IMR-90 (cell line): ENCODE results near the gene ACP2. TPM values are rescaled to one million over a fixed set of nuclear protein-coding genes. Genes with fewer than 3 reads are reported as not detected.

Source experiments
- ATAC-seq: fragments of 200-7000 bp; cut with Tn5 transposase; 2 replicates; pipeline ENCODE4 v1.9.1; 2020; ENCODE audit warnings: low read depth, mild to moderate bottlenecking, moderate library complexity
- BruUV-seq: library from RNA; stranded (reverse); fragments of 400-500 nt; replicated peaks from 2 replicates; lab custom pipeline; 2021; lab: Mats Ljungman, UMichigan
- CTCF ChIA-PET: fragments of 300-600 bp; formaldehyde crosslinking; extraction: SDS; loops from one replicate; lab custom pipeline; 2021; ENCODE audit warnings: antibody characterized with exemption; lab: Yijun Ruan, JAX
- POLR2A ChIA-PET: fragments of 300-600 bp; sonication (Branson Sonifier 250); formaldehyde crosslinking; loops from one replicate; lab custom pipeline; 2022; ENCODE audit warnings: antibody characterized with exemption; ENCODE audit not compliant: unreplicated experiment; lab: Charles Lee
- DNase-seq: peaks from one replicate; pipeline ENCODE4 v3.0.0; 2013
- H2AFZ ChIP-seq: replicated peaks from 2 replicates; pipeline ENCODE3; 2013; ENCODE audit warnings: low read length, mild to moderate bottlenecking; ENCODE audit not compliant: poor library complexity
- H2AK5ac ChIP-seq: 2 replicates; pipeline ENCODE4 v1.6.1; 2013; ENCODE audit warnings: low read depth, low read length, inconsistent platforms
- H2AK9ac ChIP-seq: replicated peaks from 2 replicates; pipeline ENCODE3; 2013; ENCODE audit warnings: mild to moderate bottlenecking, low read depth, low read length, moderate library complexity; ENCODE audit not compliant: poor library complexity
- H2BK120ac ChIP-seq: 2 replicates; pipeline ENCODE4 v1.6.1; 2013; ENCODE audit warnings: low read depth, low read length, inconsistent platforms
- H2BK15ac ChIP-seq: 3 replicates; pipeline ENCODE4 v1.6.1; 2013; ENCODE audit warnings: low read depth, low read length, inconsistent platforms
- H2BK20ac ChIP-seq: 2 replicates; pipeline ENCODE4 v1.6.1; 2013; ENCODE audit warnings: low read depth, mild to moderate bottlenecking, inconsistent platforms, low read length, moderate library complexity
- H2BK5ac ChIP-seq: 2 replicates; pipeline ENCODE4 v1.6.1; 2013; ENCODE audit warnings: mild to moderate bottlenecking, low read depth, low read length, inconsistent platforms; ENCODE audit not compliant: poor library complexity, severe bottlenecking
- H3K14ac ChIP-seq: replicated peaks from 2 replicates; pipeline ENCODE4 v1.6.1; 2013; ENCODE audit warnings: low read depth, low read length, inconsistent platforms
- H3K18ac ChIP-seq: 2 replicates; pipeline ENCODE4 v1.6.1; 2013; ENCODE audit warnings: low read depth, low read length, control low read depth
- H3K23ac ChIP-seq: 2 replicates; pipeline ENCODE4 v1.6.1; 2013; ENCODE audit warnings: low read depth, low read length, inconsistent platforms
- H3K27ac ChIP-seq: 2 replicates; pipeline ENCODE4 v1.5.1; 2013; ENCODE audit warnings: mild to moderate bottlenecking, control low read depth, low read length; ENCODE audit not compliant: insufficient read depth
- H3K27me3 ChIP-seq: 2 replicates; pipeline ENCODE4 v1.6.1; 2013; ENCODE audit warnings: low read length; ENCODE audit not compliant: control insufficient read depth, insufficient read depth
- H3K36me3 ChIP-seq: 2 replicates; pipeline ENCODE4 v1.6.1; 2013; ENCODE audit warnings: low read length, mixed read lengths; ENCODE audit not compliant: control insufficient read depth, insufficient read depth
- H3K4ac ChIP-seq: 2 replicates; pipeline ENCODE4 v1.6.1; 2013; ENCODE audit warnings: low read depth, low read length, inconsistent platforms
- H3K4me1 ChIP-seq: 2 replicates; pipeline ENCODE4 v1.6.1; 2013; ENCODE audit warnings: low read length, mixed read lengths; ENCODE audit not compliant: control insufficient read depth, insufficient read depth
- H3K4me2 ChIP-seq: 2 replicates; pipeline ENCODE4 v1.6.1; 2013; ENCODE audit warnings: low read depth, mild to moderate bottlenecking, control low read depth, low read length, moderate library complexity
- H3K4me3 ChIP-seq: 2 replicates; pipeline ENCODE4 v1.5.1; 2013; ENCODE audit warnings: low read depth, mild to moderate bottlenecking, control low read depth, low read length, moderate library complexity; ENCODE audit not compliant: insufficient read depth
- H3K56ac ChIP-seq: 2 replicates; pipeline ENCODE4 v1.6.1; 2013; ENCODE audit warnings: low read length, inconsistent platforms; ENCODE audit not compliant: insufficient read depth; ENCODE audit errors: extremely low read depth
- H3K79me1 ChIP-seq, 2 experiments: 2 replicates each; pipeline ENCODE4 v1.6.1; 2013; ENCODE audit warnings: low read length in 2 of 2, inconsistent platforms in 1 of 2, low read depth in 1 of 2
- H3K9ac ChIP-seq: 2 replicates; pipeline ENCODE4 v1.6.1; 2013; ENCODE audit warnings: low read depth, low read length, control low read depth
- H3K9me1 ChIP-seq: 2 replicates; pipeline ENCODE4 v1.6.1; 2013; ENCODE audit warnings: low read length, inconsistent platforms; ENCODE audit not compliant: insufficient read depth
- H3K9me3 ChIP-seq: 2 replicates; pipeline ENCODE4 v1.6.1; 2013; ENCODE audit warnings: low read length; ENCODE audit not compliant: control insufficient read depth, insufficient read depth
- H4K20me1 ChIP-seq: 2 replicates; pipeline ENCODE4 v1.6.1; 2013; ENCODE audit warnings: low read length, inconsistent platforms; ENCODE audit not compliant: insufficient read depth
- H4K5ac ChIP-seq: 2 replicates; pipeline ENCODE4 v1.6.1; 2013; ENCODE audit warnings: mild to moderate bottlenecking, low read depth, low read length, control low read depth
- H4K8ac ChIP-seq, 2 experiments: 2 replicates each; pipeline ENCODE4 v1.6.1; 2013; ENCODE audit warnings: low read depth in 2 of 2, low read length in 2 of 2, control low read depth in 1 of 2, inconsistent platforms in 1 of 2
- H4K91ac ChIP-seq: 2 replicates; pipeline ENCODE4 v1.6.1; 2013; ENCODE audit warnings: low read depth, low read length, inconsistent platforms; ENCODE audit not compliant: insufficient read depth
- BHLHE40 ChIP-seq: fragments of 150-350 bp; IDR thresholded peaks from 2 replicates; pipeline ENCODE4 v1.6.1; 2016; ENCODE audit warnings: mild to moderate bottlenecking, low read depth, low read length
- CEBPB ChIP-seq: IDR thresholded peaks from 2 replicates; pipeline ENCODE4 v1.6.1; 2012; ENCODE audit warnings: low read depth, low read length, improper control_type of control experiment
- CHD1 ChIP-seq: IDR thresholded peaks from 2 replicates; pipeline ENCODE4 v1.6.1; 2012; ENCODE audit warnings: low read depth, low read length, improper control_type of control experiment
- CTCF ChIP-seq: conservative IDR thresholded peaks from 2 replicates; pipeline ENCODE4 v1.5.1; 2012; ENCODE audit warnings: mild to moderate bottlenecking, low read depth, low read length, improper control_type of control experiment
- ELK1 ChIP-seq: fragments of 150-350 bp; IDR thresholded peaks from 2 replicates; pipeline ENCODE4 v1.6.1; 2016; ENCODE audit warnings: low read depth, mild to moderate bottlenecking, low read length, moderate library complexity, borderline replicate concordance
- FOS ChIP-seq: fragments of 150-350 bp; IDR thresholded peaks from 2 replicates; pipeline ENCODE4 v1.6.1; 2016; ENCODE audit warnings: low read depth, low read length
- MAFK ChIP-seq: IDR thresholded peaks from 2 replicates; pipeline ENCODE4 v1.6.1; 2012; ENCODE audit warnings: low read depth, low read length, improper control_type of control experiment
- MAZ ChIP-seq: IDR thresholded peaks from 2 replicates; pipeline ENCODE4 v1.6.1; 2012; ENCODE audit warnings: low read depth, mild to moderate bottlenecking, low read length, improper control_type of control experiment, moderate library complexity, borderline replicate concordance
- MXI1 ChIP-seq: IDR thresholded peaks from 2 replicates; pipeline ENCODE4 v1.6.1; 2012; ENCODE audit warnings: low read depth, mild to moderate bottlenecking, low read length, moderate library complexity, borderline replicate concordance
- NFE2L2 ChIP-seq: fragments of 150-350 bp; IDR thresholded peaks from 2 replicates; pipeline ENCODE4 v1.6.1; 2016; ENCODE audit warnings: low read depth, mild to moderate bottlenecking, low read length
- POLR2A ChIP-seq: IDR thresholded peaks from 2 replicates; pipeline ENCODE4 v1.6.1; 2012; ENCODE audit warnings: mild to moderate bottlenecking, low read depth, low read length
- RAD21 ChIP-seq: IDR thresholded peaks from 2 replicates; pipeline ENCODE4 v1.6.1; 2012; ENCODE audit warnings: low read length, improper control_type of control experiment
- RCOR1 ChIP-seq: IDR thresholded peaks from 2 replicates; pipeline ENCODE4 v1.6.1; 2012; ENCODE audit warnings: mild to moderate bottlenecking, low read length, improper control_type of control experiment; ENCODE audit not compliant: insufficient replicate concordance
- RFX5 ChIP-seq: IDR thresholded peaks from 2 replicates; pipeline ENCODE4 v1.8.0; 2012; ENCODE audit warnings: low read depth, mild to moderate bottlenecking, low read length, moderate library complexity
- SMC3 ChIP-seq: fragments of 150-350 bp; IDR thresholded peaks from 2 replicates; pipeline ENCODE4 v1.6.1; 2016; ENCODE audit warnings: low read depth, mild to moderate bottlenecking, antibody characterized with exemption, low read length, moderate library complexity
- USF2 ChIP-seq: fragments of 150-350 bp; IDR thresholded peaks from 2 replicates; pipeline ENCODE4 v1.6.1; 2017; ENCODE audit warnings: mild to moderate bottlenecking, antibody characterized with exemption, low read length, low read depth
- WGBS, 2 experiments: methylation state at CpG; one replicate each; pipeline versions ENCODE4 v1.1.5 to v1.1.7; 2013; ENCODE audit warnings: missing lambda C conversion rate in 2 of 2; ENCODE audit not compliant: insufficient read length in 1 of 2; ENCODE audit errors: extremely low coverage in 2 of 2; 5-methylcytosine and 5-hydroxymethylcytosine counted together
- dilution Hi-C: fragments of 300-500 bp; cut with HindIII; formaldehyde crosslinking; loops from one replicate; pipeline ENCODE4 v1.14.3; 2018; ENCODE audit warnings: low sequenced_read_pairs; ENCODE audit not compliant: unreplicated experiment
- in situ Hi-C: fragments of 300-500 bp; cut with MboI; formaldehyde crosslinking; loops from 3 replicates; pipeline ENCODE4 v1.14.3; 2019; ENCODE audit warnings: low sequenced_read_pairs, inconsistent platforms, mixed read lengths
- intact Hi-C: fragments of 100-400 bp; cut with micrococcal nuclease; formaldehyde crosslinking; loops from 2 replicates; pipeline ENCODE4 v1.10.0; 2022
- polyA plus RNA-seq, 3 experiments: library from polyadenylated mRNA; depleted of rRNA; stranded (reverse); fragments of >200 nt; gene quantifications; 2 replicates each; pipeline ENCODE4 v1.2.3, GENCODE V29; 2012; ENCODE audit warnings: low replicate concordance in 1 of 3
- total RNA-seq: library from RNA; depleted of rRNA; stranded (reverse); fragments of >200 nt; gene quantifications from 2 replicates; pipeline ENCODE4 v1.2.3, GENCODE V29; 2012

Gene ACP2
- total and polyA plus RNA-seq, 2 of the 4 experiments (the other 2 are of a cell fraction), result 17.7 to 23.6 TPM

GRCh38 chr11:47278769-47279168 is 30.2 kb upstream of the ACP2 start:
- Histone ChIP-seq H3K18ac (no peak overlapping the region), H3K36me3 (peaks cover 58% of the 10 kb centered on the region), H4K5ac (no peak overlapping the region), H2BK15ac (no peak overlapping the region), H3K4me1 (no peaks in the 10 kb centered on the region), H4K8ac (no peak overlapping the region), H3K4me3 (no peak overlapping the region), H3K79me1 (peaks cover 19 to 26% of the 10 kb centered on the region in 2 experiments), H3K9me1 (0 out of 2 replicates have a peak, but pooled peaks cover 3% of the 10 kb centered on the region), H3K27me3 (no peaks in the 10 kb centered on the region), H4K91ac (no peak overlapping the region), H3K4me2 (no peak overlapping the region), H3K9me3 (no peaks in the 10 kb centered on the region), H2BK120ac (no peak overlapping the region), H2AK9ac (no peak overlapping the region), H3K9ac (no peak overlapping the region), H3K14ac (no peak overlapping the region), H4K20me1 (peaks cover 9% of the 10 kb centered on the region; the same call in 1 of the 2 replicates), H3K23ac (no peak overlapping the region), H3K56ac (no peak overlapping the region), H3K4ac (no peak overlapping the region), H2AK5ac (no peak overlapping the region), H3K27ac (no peak overlapping the region), H2AFZ (no peak overlapping the region), H2BK20ac (no peak overlapping the region), H2BK5ac (no peak overlapping the region)
- DNase-seq (no peak), ATAC-seq (no peak)
- dilution Hi-C loops (no loop called here), in situ Hi-C loops (no loop called here), intact Hi-C loops (loop anchor here (5.0 kb wide), 1 partner anchor 39 kb away; no protein-coding TSS in a partner anchor)
- ChIA-PET POLR2A (no interaction called here), CTCF (no interaction called here)
- no TSS peak for BruUV-seq
- no peak for TF ChIP-seq MXI1
- TF ChIP-seq SMC3, result no peak
- TF ChIP-seq RCOR1, result no peak
- TF ChIP-seq CEBPB, result no peak
- no peak for TF ChIP-seq ELK1
- TF ChIP-seq MAFK, result no peak
- no peak for TF ChIP-seq CTCF
- no peak for TF ChIP-seq RAD21
- TF ChIP-seq NFE2L2, result no peak
- TF ChIP-seq POLR2A, result no peak
- no peak for TF ChIP-seq FOS
- TF ChIP-seq MAZ, result no peak
- TF ChIP-seq USF2, result no peak
- no peak for TF ChIP-seq RFX5
- TF ChIP-seq BHLHE40, result no peak
- TF ChIP-seq CHD1, result no peak
- WGBS, 2 experiments, result no CpG with 5 or more reads among the region's 4 CpGs
